MM.1S (cell line): ENCODE data around the gene HNRNPH1.
A peak's percentile ranks its signal among the peaks of the same experiment; 100 is the strongest.
"Not testable (repeated sequence)": the region's sequence is repeated elsewhere in the genome, so short reads cannot be mapped to it uniquely, and the experiment has no call there.

Experiments used
- DNase-seq: peaks from one replicate; pipeline ENCODE4 v3.0.0-alpha.2; 2015
- H2AFZ ChIP-seq: fragments of 300-600 bp; sonication (generic); 2 replicates; pipeline ENCODE4 v1.6.0; 2016; ENCODE audit warnings: antibody characterized with exemption, low read length
- H3F3A ChIP-seq: fragments of 300-600 bp; sonication (generic); 2 replicates; pipeline ENCODE4 v1.6.1; 2016; ENCODE audit warnings: mild to moderate bottlenecking, antibody characterized with exemption, low read length, moderate library complexity, mixed read lengths; ENCODE audit not compliant: insufficient read depth
- H3K27ac ChIP-seq: fragments of 300-600 bp; sonication (generic); 2 replicates; pipeline ENCODE4 v1.5.1; 2016; ENCODE audit warnings: mild to moderate bottlenecking, low read length
- H3K27me3 ChIP-seq: fragments of 300-600 bp; sonication (generic); replicated peaks from 2 replicates; pipeline ENCODE4 v1.6.0; 2016; ENCODE audit warnings: low read length; ENCODE audit not compliant: insufficient read depth
- H3K36me3 ChIP-seq: fragments of 300-600 bp; sonication (generic); replicated peaks from 2 replicates; pipeline ENCODE4 v1.6.1; 2016; ENCODE audit warnings: mild to moderate bottlenecking, low read length, mixed read lengths; ENCODE audit not compliant: insufficient read depth
- H3K4me1 ChIP-seq: fragments of 300-600 bp; sonication (generic); 2 replicates; pipeline ENCODE4 v1.6.1; 2016; ENCODE audit warnings: low read length, mixed read lengths
- H3K4me2 ChIP-seq: fragments of 300-600 bp; sonication (generic); 2 replicates; pipeline ENCODE4 v1.6.0; 2016; ENCODE audit warnings: low read depth, low read length
- H3K4me3 ChIP-seq: fragments of 300-600 bp; sonication (generic); 2 replicates; pipeline ENCODE4 v1.5.1; 2016; ENCODE audit warnings: low read length, mixed read lengths
- H3K79me2 ChIP-seq: fragments of 300-600 bp; sonication (generic); 2 replicates; pipeline ENCODE4 v1.6.1; 2016; ENCODE audit warnings: mixed run types, low read length, mixed read lengths
- H3K9ac ChIP-seq: fragments of 300-600 bp; sonication (generic); 2 replicates; pipeline ENCODE4 v1.6.1; 2016; ENCODE audit warnings: low read length, mixed read lengths
- H3K9me2 ChIP-seq: fragments of 300-600 bp; sonication (generic); replicated peaks from 2 replicates; pipeline ENCODE4 v1.6.1; 2016; ENCODE audit warnings: mild to moderate bottlenecking, low read length, mixed read lengths; ENCODE audit not compliant: insufficient read depth
- H3K9me3 ChIP-seq: fragments of 300-600 bp; sonication (generic); replicated peaks from 2 replicates; pipeline ENCODE4 v1.6.1; 2016; ENCODE audit warnings: mild to moderate bottlenecking, low read length, mixed read lengths; ENCODE audit not compliant: insufficient read depth
- H4K20me1 ChIP-seq: fragments of 300-600 bp; sonication (generic); 2 replicates; pipeline ENCODE4 v1.6.1; 2016; ENCODE audit warnings: mild to moderate bottlenecking, low read length, moderate library complexity, mixed read lengths; ENCODE audit not compliant: insufficient read depth
- EZH2 ChIP-seq: fragments of 300-600 bp; sonication (generic); optimal IDR thresholded peaks from 2 replicates; pipeline ENCODE3; 2017; ENCODE audit warnings: low read depth, mild to moderate bottlenecking, antibody characterized with exemption, low read length, mixed read lengths
- EZH2phosphoT487 ChIP-seq: fragments of 300-600 bp; sonication (generic); IDR thresholded peaks from 2 replicates; pipeline ENCODE4 v1.6.1; 2018; ENCODE audit warnings: antibody characterized with exemption, low read length
- TF ChIP-seq, protein P1 (sequence below): fragments of 300-600 bp; sonication (generic); IDR thresholded peaks from 2 replicates; pipeline ENCODE4 v1.5.1; 2016; ENCODE audit warnings: antibody characterized with exemption, low read length, mixed read lengths

Gene HNRNPH1

DNA sequence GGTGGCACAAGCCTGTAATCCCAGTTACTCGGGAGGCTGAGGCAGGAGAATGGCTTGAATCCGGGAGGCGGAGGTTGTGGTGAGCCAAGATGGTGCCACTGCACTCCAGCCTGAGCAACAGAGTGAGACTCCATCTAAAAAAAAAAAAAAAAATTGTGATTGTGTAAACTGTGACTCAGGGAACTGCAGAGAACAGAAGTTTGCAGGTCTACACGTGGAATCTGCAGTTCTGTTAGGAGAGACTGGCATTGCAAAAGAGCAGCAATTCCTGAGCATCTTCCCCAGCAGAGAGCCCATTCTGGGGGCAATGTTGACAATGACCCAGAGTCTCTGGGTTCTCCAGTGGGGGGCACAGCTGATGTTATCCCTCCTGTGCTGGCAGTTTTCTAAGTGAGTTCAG, 18.3 kb upstream of the HNRNPH1 start:
- not testable (repeated sequence) for DNase-seq, H3K9me3 ChIP-seq, H4K20me1 ChIP-seq, H3K4me1 ChIP-seq, H3K4me2 ChIP-seq, H3K9ac ChIP-seq, H3K27ac ChIP-seq, H3K27me3 ChIP-seq, H3K9me2 ChIP-seq, H3K36me3 ChIP-seq, H3F3A ChIP-seq, H3K79me2 ChIP-seq, H3K4me3 ChIP-seq, H2AFZ ChIP-seq

DNA sequence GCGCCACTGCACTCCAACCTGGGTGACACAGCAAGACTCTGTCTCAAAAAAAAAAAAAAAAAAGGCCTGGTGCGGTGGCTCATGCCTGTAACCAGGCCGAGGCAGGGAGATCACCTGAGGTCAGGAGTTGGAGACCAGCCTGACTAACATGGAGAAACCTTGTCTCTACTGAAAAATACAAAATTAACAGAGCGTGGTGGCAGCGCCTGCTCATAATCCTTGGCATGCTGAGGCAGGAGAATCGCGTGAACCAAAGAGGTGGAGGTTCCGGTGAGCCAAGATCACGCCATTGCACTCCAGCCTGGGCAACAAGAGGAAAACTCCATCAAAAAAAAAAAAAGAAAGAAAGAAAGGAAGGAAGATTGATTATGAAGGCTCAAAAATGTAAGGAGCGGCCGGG, 15.8 kb upstream of the HNRNPH1 start:
- H3K36me3 ChIP-seq, H3K79me2 ChIP-seq, H4K20me1 ChIP-seq, H3K27ac ChIP-seq, H3K27me3 ChIP-seq, DNase-seq, H3K4me3 ChIP-seq, H3K9me2 ChIP-seq, H3K4me2 ChIP-seq, H3K9ac ChIP-seq, H3F3A ChIP-seq, H2AFZ ChIP-seq, H3K9me3 ChIP-seq, H3K4me1 ChIP-seq: not testable (repeated sequence)

DNA sequence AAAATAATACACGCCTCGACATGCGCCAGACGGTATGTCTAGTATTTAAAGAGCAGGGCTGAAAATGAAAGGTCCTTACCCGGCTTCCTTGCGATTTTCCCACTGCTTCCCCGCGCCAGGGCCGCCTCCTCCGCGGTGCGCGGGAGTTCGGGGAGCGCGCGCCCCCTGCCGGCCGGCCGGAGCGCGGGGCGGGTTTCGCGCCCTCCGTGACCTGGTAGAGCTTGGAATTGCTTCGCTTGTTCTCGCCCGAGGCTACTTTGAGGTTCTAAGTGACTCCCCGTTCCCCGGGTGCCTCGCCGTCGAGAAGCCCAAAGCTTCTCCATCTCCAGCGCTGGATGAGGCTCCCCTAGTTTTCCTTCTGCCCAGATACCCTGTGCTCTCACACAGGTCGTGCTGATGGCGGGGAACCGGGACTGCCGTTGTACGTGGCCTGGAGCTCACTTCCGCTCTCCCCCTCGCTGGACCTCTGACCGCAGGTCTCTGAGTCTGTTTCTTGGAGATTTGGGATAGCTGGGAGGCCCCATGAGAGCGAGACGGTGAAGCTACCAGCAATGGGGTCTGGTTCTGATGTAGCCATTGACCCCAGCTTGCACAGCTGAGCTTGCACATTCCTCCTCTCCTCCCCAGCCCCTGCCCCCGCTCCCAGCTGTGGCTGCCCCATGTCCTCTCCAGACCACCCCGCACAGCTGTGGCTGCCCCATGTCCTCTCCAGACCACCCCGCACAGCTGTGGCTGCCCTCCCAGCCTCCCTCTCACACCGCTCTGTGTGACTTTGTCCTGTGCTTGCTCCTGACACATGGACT, 11.1 kb upstream of the HNRNPH1 start:
- not testable (repeated sequence) for H3K4me3 ChIP-seq, H3K79me2 ChIP-seq, H3F3A ChIP-seq, H3K9me2 ChIP-seq, H3K27me3 ChIP-seq, H3K4me2 ChIP-seq, H3K9me3 ChIP-seq, H4K20me1 ChIP-seq, H3K4me1 ChIP-seq, H2AFZ ChIP-seq, H3K27ac ChIP-seq, H3K36me3 ChIP-seq, H3K9ac ChIP-seq, DNase-seq

DNA sequence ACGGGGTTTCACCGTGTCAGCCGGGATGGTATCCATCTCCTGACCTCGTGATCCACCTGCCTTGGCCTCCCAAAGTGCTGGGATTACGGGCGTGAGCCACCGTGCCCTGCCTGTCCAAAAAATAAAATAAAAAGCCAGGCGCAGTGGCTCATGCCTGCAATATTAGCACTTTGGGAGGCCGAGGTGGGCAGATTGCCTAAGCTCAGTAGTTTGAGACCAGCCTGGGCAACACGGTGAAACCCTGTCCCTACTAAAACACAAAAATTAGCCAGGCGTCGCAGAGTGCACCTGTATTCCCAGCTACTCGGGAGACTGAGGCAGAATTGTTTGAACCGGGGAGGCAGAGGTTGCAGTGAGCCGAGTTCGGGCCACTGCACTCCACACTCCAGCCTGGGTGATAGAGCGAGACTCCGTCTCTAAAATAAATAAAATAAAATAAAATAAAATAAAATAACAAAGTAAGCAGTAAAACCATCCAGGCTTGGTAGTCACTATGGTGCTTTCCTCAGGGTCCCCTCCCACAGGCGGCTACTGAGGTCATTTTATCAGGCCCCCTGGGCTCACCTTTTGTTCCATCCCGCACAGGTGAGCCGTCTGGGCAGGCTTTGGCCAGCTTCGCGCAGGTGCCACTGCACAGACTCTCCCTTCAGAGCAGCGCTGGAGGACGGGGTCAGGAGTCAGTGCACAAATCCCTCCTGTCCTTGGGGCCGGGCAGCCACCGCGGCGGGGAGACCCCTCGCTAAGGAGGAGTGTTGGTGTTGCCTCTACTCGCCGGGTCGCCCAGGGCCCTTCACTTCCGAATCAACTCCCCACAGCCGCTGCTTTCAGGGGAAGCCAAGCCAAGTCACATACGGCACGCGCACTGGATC, 10.3 kb upstream of the HNRNPH1 start:
- not testable (repeated sequence) for H2AFZ ChIP-seq, DNase-seq, H3K9me3 ChIP-seq, H3K9ac ChIP-seq, H3K4me1 ChIP-seq, H3K36me3 ChIP-seq, H4K20me1 ChIP-seq, H3F3A ChIP-seq, H3K27me3 ChIP-seq, H3K79me2 ChIP-seq, H3K9me2 ChIP-seq, H3K27ac ChIP-seq
- Histone ChIP-seq H3K4me2 (peak overlapping the region; percentile 47; the same call in 1 of the 2 replicates), H3K4me3 (peak overlapping the region; percentile 17; the same call in 1 of the 2 replicates)

DNA sequence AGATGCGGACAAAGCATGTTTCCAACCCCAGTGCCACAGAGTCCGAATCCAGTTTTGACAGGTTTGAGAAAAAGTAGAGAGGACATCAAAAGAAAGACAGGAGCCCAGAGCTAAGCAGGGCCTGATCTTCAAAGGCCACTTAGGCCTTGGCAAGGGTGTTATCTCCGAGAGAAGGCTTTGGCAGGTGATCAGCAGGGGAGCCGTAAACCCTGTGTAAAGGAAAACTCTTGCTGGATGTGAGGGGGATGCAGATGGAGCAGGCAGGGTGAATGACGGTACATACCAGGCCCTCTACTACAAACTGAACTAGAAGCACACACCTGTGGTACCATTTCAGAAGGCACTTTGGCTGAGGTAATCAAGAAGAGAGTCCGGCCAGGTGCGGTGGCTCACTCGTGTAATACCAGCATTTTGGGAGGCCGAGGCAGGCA, 1.4 kb upstream of the HNRNPH1 start:
- Histone ChIP-seq H2AFZ (peak overlapping the region; percentile 93), H4K20me1 (peaks cover 28% of the 10 kb centered on the region), H3K9me3 (no peaks in the 10 kb centered on the region), H3K4me1 (peaks cover 24% of the 10 kb centered on the region), H3K79me2 (peaks cover 43% of the 10 kb centered on the region), H3K36me3 (peaks cover 26% of the 10 kb centered on the region), H3K4me3 (no peak overlapping the region), H3K9me2 (no peaks in the 10 kb centered on the region), H3K27me3 (no peaks in the 10 kb centered on the region), H3F3A (peaks cover 32% of the 10 kb centered on the region), H3K9ac (no peak overlapping the region), H3K27ac (no peak overlapping the region), H3K4me2 (peak overlapping the region; percentile 92; the same call in 1 of the 2 replicates)
- no peak for DNase-seq
- TF ChIP-seq, protein P1, sequence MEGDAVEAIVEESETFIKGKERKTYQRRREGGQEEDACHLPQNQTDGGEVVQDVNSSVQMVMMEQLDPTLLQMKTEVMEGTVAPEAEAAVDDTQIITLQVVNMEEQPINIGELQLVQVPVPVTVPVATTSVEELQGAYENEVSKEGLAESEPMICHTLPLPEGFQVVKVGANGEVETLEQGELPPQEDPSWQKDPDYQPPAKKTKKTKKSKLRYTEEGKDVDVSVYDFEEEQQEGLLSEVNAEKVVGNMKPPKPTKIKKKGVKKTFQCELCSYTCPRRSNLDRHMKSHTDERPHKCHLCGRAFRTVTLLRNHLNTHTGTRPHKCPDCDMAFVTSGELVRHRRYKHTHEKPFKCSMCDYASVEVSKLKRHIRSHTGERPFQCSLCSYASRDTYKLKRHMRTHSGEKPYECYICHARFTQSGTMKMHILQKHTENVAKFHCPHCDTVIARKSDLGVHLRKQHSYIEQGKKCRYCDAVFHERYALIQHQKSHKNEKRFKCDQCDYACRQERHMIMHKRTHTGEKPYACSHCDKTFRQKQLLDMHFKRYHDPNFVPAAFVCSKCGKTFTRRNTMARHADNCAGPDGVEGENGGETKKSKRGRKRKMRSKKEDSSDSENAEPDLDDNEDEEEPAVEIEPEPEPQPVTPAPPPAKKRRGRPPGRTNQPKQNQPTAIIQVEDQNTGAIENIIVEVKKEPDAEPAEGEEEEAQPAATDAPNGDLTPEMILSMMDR = no peak
- TF ChIP-seq EZH2phosphoT487 = no peak
- no peak for TF ChIP-seq EZH2
